ENCODE measurements around the gene HBS1L. TPM values are rescaled to one million over a fixed set of nuclear protein-coding genes. Genes with fewer than 3 reads are reported as not detected.

Gene HBS1L
- total and polyA plus RNA-seq, 10 donors: 12.3 to 66.9 (median 49.7) TPM

GRCh38 chr6:134992155-134992554 is 62.5 kb downstream of the HBS1L start:
- TF ChIP-seq CTCF (IDR thresholded peaks at IDR 0.05 in 8 of 11, conservative IDR thresholded peaks at IDR 0.05 in 3 of 11) (no peak), POLR2A (IDR thresholded peaks at IDR 0.05) (no peak), POLR2AphosphoS5 (IDR thresholded peaks at IDR 0.05) (no peak)
- Histone ChIP-seq H3K36me3 (peaks cover 0 to 100% (median 39%) of the 10 kb centered on the region in 6 donors), H3K27ac (no peak overlapping the region), H3K4me1 (no peaks in the 10 kb centered on the region), H3K4me3 (no peak overlapping the region), H3K27me3 (replicated peaks in 1 of 7) (no peaks in the 10 kb centered on the region), H3K9me3 (no peaks in the 10 kb centered on the region)
- 95 to 99% (median 96%) methylated on average over 6 of the region's 6 CpGs for WGBS, 5 donors
- intact Hi-C loops (cut with DNase I; ENCODE audit: low total_unique reads): no loop called here
- DNase-seq: no peak

- TF ChIP-seq CTCF (IDR thresholded peaks at IDR 0.05 in 8 of 11, conservative IDR thresholded peaks at IDR 0.05 in 3 of 11) (no peak), POLR2A (IDR thresholded peaks at IDR 0.05) (no peak), POLR2AphosphoS5 (IDR thresholded peaks at IDR 0.05) (no peak)
- intact Hi-C loops (cut with DNase I; ENCODE audit: low total_unique reads): no loop called here
- DNase-seq: no peak
- peaks cover 0 to 99% (median 34%) of the 10 kb centered on the region in 6 donors for H3K36me3 ChIP-seq
- no peaks in the 10 kb centered on the region for H3K9me3 ChIP-seq
- H3K4me1 ChIP-seq: no peaks in the 10 kb centered on the region
- H3K4me3 ChIP-seq: no peak overlapping the region
- WGBS, 5 donors: 82 to 89% (median 86%) methylated on average over 3 of the region's 3 CpGs
- no peaks in the 10 kb centered on the region for H3K27me3 ChIP-seq (replicated peaks in 1 of 7)
- no peak overlapping the region for H3K27ac ChIP-seq
These were observed 64.4 kb downstream of the HBS1L start for GRCh38 chr6:134990262-134990661.

GRCh38 chr6:134984821-134985220 is 69.8 kb downstream of the HBS1L start:
- peaks cover 2 to 95% (median 30%) of the 10 kb centered on the region in 6 donors for H3K36me3 ChIP-seq
- TF ChIP-seq POLR2AphosphoS5 (IDR thresholded peaks at IDR 0.05) (no peak), CTCF (IDR thresholded peaks at IDR 0.05 in 8 of 11, conservative IDR thresholded peaks at IDR 0.05 in 3 of 11) (no peak), POLR2A (IDR thresholded peaks at IDR 0.05) (no peak)
- H3K4me3 ChIP-seq: no peak overlapping the region
- WGBS, 5 donors: 17 to 31% (median 27%) methylated on average over 1 of the region's 1 CpG
- intact Hi-C loops (cut with DNase I; ENCODE audit: low total_unique reads): no loop called here
- no peaks in the 10 kb centered on the region for H3K27me3 ChIP-seq (replicated peaks in 1 of 7)
- H3K4me1 ChIP-seq: peaks cover 0 to 3% (median 0%) of the 10 kb centered on the region in 6 donors
- no peaks in the 10 kb centered on the region for H3K9me3 ChIP-seq
- H3K27ac ChIP-seq: no peak overlapping the region
- DNase-seq: no peak

DNA sequence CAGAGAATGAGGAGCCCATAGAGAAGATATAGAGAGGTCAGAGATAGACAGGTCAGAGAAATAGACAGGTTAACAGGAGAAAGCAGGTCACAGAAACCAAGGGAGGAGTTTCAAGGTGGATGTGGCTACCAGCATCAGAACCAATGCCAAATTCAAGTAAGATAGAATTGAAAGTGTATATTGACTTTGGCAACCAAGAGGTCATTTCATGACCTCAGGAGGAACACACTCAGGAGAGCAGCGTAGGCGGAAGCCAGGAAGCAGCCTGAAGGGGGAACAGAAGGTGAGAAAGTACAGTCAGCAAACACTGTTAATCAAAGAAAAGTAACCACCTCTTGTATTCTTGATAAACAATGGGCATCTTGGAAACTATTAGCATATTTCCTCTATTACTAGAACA is 70.8 kb downstream of the HBS1L start:
- Histone ChIP-seq H3K4me1 (peaks cover 0 to 3% (median 0%) of the 10 kb centered on the region in 6 donors), H3K9me3 (no peaks in the 10 kb centered on the region), H3K27ac (no peak overlapping the region), H3K36me3 (peaks cover 2 to 95% (median 31%) of the 10 kb centered on the region in 6 donors), H3K4me3 (no peak overlapping the region), H3K27me3 (replicated peaks in 1 of 7) (no peaks in the 10 kb centered on the region)
- no peak for DNase-seq
- intact Hi-C loops (cut with DNase I; ENCODE audit: low total_unique reads): no loop called here
- TF ChIP-seq POLR2AphosphoS5 (IDR thresholded peaks at IDR 0.05) (no peak), POLR2A (IDR thresholded peaks at IDR 0.05) (no peak), CTCF (IDR thresholded peaks at IDR 0.05 in 8 of 11, conservative IDR thresholded peaks at IDR 0.05 in 3 of 11) (no peak)
- 84 to 96% (median 92%) methylated on average over 2 of the region's 2 CpGs for WGBS, 5 donors
